Measurements from ENCODE around the gene ZNF491. TPM values are rescaled to one million over a fixed set of nuclear protein-coding genes. Genes with fewer than 3 reads are reported as not detected.

ZNF491 gene
- polyA plus RNA-seq, 1 donor from 2014 or later: 29.8 TPM

GRCh38 chr19:11807099-11807380 is 8.7 kb downstream of the ZNF491 start:
- Histone ChIP-seq H3K4me2 (ENCODE audit: low read length) (no peak overlapping the region), H3K9ac (ENCODE audit: low read length) (no peak overlapping the region), H3K4me3 (ENCODE audit: low read length) (no peak overlapping the region), H3K27me3 (ENCODE audit: insufficient read depth, low read depth, low read length) (no peaks in the 10 kb centered on the region), H3K9me3 (ENCODE audit: low read length) (peaks cover 29% of the 10 kb centered on the region), H2AFZ (ENCODE audit: low read depth, low read length) (no peak overlapping the region), H3K9me2 (ENCODE audit: insufficient read depth, low read length) (no peaks in the 10 kb centered on the region), H3K79me2 (replicated peaks; ENCODE audit: insufficient read depth, low read length) (peaks cover 12% of the 10 kb centered on the region), H4K20me1 (ENCODE audit: insufficient read depth) (no peaks in the 10 kb centered on the region), H3K36me3 (ENCODE audit: insufficient read depth, low read length) (peaks cover 30% of the 10 kb centered on the region), H3F3A (ENCODE audit: insufficient read depth, low read length, poor library complexity, severe bottlenecking) (no peaks in the 10 kb centered on the region), H3K27ac (ENCODE audit: low read length) (no peak overlapping the region)
- no peak for TF ChIP-seq EP300 (conservative IDR thresholded peaks at IDR 0.05; ENCODE audit: poor library complexity, severe bottlenecking)
- TF ChIP-seq TAF1 (IDR thresholded peaks at IDR 0.05; ENCODE audit: low read depth): no peak
- TF ChIP-seq POLR2AphosphoS5 (IDR thresholded peaks at IDR 0.05): no peak
- no peak for TF ChIP-seq MXI1 (conservative IDR thresholded peaks at IDR 0.05; ENCODE audit: poor library complexity, severe bottlenecking)
- TF ChIP-seq RAD21 (conservative IDR thresholded peaks at IDR 0.05): no peak
- TF ChIP-seq REST (IDR thresholded peaks at IDR 0.05; ENCODE audit: borderline replicate concordance): no peak
- no peak for TF ChIP-seq EZH2 (IDR thresholded peaks at IDR 0.05; ENCODE audit: borderline replicate concordance, insufficient read depth, low read length, poor library complexity, severe bottlenecking)
- no peak for TF ChIP-seq SMC3 (conservative IDR thresholded peaks at IDR 0.05; ENCODE audit: poor library complexity)
- TF ChIP-seq CTCF (IDR thresholded peaks at IDR 0.05; ENCODE audit: poor library complexity, severe bottlenecking): no peak

- Histone ChIP-seq H3K36me3 (ENCODE audit: insufficient read depth, low read length) (no peaks in the 10 kb centered on the region), H3K4me2 (ENCODE audit: low read length) (peak overlapping the region; percentile 56), H3F3A (ENCODE audit: insufficient read depth, low read length, poor library complexity, severe bottlenecking) (no peaks in the 10 kb centered on the region), H3K9ac (ENCODE audit: low read length) (peak overlapping the region; percentile 87), H2AFZ (ENCODE audit: low read depth, low read length) (peak overlapping the region; percentile 36), H3K9me2 (ENCODE audit: insufficient read depth, low read length) (no peaks in the 10 kb centered on the region), H3K4me3 (ENCODE audit: low read length) (peak overlapping the region; percentile 90), H3K27me3 (ENCODE audit: insufficient read depth, low read depth, low read length) (no peaks in the 10 kb centered on the region), H3K79me2 (replicated peaks; ENCODE audit: insufficient read depth, low read length) (peaks cover 2% of the 10 kb centered on the region), H3K27ac (ENCODE audit: low read length) (peak overlapping the region; percentile 88), H3K9me3 (ENCODE audit: low read length) (peaks cover 4% of the 10 kb centered on the region), H4K20me1 (ENCODE audit: insufficient read depth) (no peaks in the 10 kb centered on the region)
- no peak for TF ChIP-seq CTCF (IDR thresholded peaks at IDR 0.05; ENCODE audit: poor library complexity, severe bottlenecking)
- no peak for TF ChIP-seq MXI1 (conservative IDR thresholded peaks at IDR 0.05; ENCODE audit: poor library complexity, severe bottlenecking)
- TF ChIP-seq EP300 (conservative IDR thresholded peaks at IDR 0.05; ENCODE audit: poor library complexity, severe bottlenecking): no peak
- no peak for TF ChIP-seq TAF1 (IDR thresholded peaks at IDR 0.05; ENCODE audit: low read depth)
- TF ChIP-seq POLR2AphosphoS5 (IDR thresholded peaks at IDR 0.05): no peak
- no peak for TF ChIP-seq EZH2 (IDR thresholded peaks at IDR 0.05; ENCODE audit: borderline replicate concordance, insufficient read depth, low read length, poor library complexity, severe bottlenecking)
- TF ChIP-seq REST (IDR thresholded peaks at IDR 0.05; ENCODE audit: borderline replicate concordance): no peak
- TF ChIP-seq SMC3 (conservative IDR thresholded peaks at IDR 0.05; ENCODE audit: poor library complexity): no peak
- no peak for TF ChIP-seq RAD21 (conservative IDR thresholded peaks at IDR 0.05)
Observed at GRCh38 chr19:11813703-11814028, 15.3 kb downstream of the ZNF491 start.

All from neural cell (in vitro differentiated cells).